ENCODE measurements around the gene LIN7C. TPM values are rescaled to one million over a fixed set of nuclear protein-coding genes. Genes with fewer than 3 reads are reported as not detected.
A peak's percentile ranks its signal among the peaks of the same experiment; 100 is the strongest.

LIN7C gene
- total RNA-seq, 2 donors from 2014 or later = 30.0 to 48.7 TPM

DNA sequence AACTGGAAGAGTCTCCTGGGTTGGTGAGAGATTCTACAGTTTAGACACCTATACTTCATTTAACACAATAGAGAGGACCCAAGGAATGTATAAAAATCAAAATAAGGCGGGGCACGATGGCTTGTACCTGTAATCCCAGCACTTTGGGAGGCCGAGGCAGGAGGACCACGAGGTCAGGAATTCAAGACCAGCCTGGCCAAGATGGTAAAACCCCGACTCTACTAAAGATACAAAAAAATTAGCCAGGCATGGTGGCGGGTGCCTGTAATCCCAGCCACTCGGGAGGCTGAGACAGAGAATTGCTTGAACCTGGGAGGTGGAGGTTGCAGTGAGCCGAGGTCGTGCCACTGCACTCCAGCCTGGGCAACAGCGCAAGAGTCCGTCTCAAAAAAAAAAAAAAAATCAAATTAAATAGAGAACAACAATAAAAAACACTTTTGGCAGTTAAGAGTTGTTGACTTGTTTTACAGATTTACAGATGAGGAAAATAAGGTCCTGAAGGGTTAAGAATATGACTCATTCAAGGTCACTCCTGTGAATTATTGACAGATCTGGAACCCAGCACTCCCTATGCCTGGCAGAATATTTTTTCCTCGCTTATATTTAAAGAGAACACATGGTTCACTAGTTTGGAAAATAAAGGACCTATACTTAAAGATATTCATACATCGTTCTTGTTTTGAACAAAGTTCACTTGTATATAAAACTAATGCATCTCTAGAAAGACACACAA lies 39.2 kb downstream of the LIN7C start:
- Histone ChIP-seq H3K27me3 (replicated peaks; ENCODE audit: insufficient read depth) (no peaks in the 10 kb centered on the region), H3K4me3 (no peak overlapping the region), H3K27ac (no peak overlapping the region), H3K36me3 (no peaks in the 10 kb centered on the region), H3K4me1 (replicated peaks) (peaks cover 8% of the 10 kb centered on the region), H3K9me3 (no peaks in the 10 kb centered on the region)
- no peak for DNase-seq (ENCODE audit: low spot score)
- intact Hi-C loops (cut with DNase I) = no loop called here
- 90% methylated on average over 13 of the region's 13 CpGs for WGBS
- TF ChIP-seq, protein P1, sequence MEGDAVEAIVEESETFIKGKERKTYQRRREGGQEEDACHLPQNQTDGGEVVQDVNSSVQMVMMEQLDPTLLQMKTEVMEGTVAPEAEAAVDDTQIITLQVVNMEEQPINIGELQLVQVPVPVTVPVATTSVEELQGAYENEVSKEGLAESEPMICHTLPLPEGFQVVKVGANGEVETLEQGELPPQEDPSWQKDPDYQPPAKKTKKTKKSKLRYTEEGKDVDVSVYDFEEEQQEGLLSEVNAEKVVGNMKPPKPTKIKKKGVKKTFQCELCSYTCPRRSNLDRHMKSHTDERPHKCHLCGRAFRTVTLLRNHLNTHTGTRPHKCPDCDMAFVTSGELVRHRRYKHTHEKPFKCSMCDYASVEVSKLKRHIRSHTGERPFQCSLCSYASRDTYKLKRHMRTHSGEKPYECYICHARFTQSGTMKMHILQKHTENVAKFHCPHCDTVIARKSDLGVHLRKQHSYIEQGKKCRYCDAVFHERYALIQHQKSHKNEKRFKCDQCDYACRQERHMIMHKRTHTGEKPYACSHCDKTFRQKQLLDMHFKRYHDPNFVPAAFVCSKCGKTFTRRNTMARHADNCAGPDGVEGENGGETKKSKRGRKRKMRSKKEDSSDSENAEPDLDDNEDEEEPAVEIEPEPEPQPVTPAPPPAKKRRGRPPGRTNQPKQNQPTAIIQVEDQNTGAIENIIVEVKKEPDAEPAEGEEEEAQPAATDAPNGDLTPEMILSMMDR (IDR thresholded peaks at IDR 0.05) = no peak
- TF ChIP-seq POLR2AphosphoS5 (IDR thresholded peaks at IDR 0.05) (no peak), POLR2A (IDR thresholded peaks at IDR 0.05) (no peak)

DNA sequence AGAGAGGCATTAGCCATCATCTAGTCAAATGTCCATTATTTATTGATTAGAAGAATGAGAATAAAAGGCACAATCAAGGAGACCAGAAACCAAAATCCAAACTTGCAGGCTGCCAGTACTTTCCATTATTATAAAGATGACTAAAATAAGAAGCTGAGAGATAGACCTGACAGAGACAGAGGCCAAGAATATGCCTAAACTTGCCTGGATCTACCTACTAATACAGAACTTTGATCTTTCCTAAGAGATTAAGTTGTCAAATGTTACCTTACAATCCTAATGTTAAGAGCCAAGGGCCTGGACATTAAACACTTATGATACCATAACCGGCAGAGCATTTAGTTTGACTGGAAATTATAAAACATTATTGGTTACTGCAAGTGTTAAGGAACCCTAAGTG lies 40.2 kb downstream of the LIN7C start:
- Histone ChIP-seq H3K27ac (peak overlapping the region in 1 of 2 donors; percentile 3), H3K27me3 (replicated peaks; ENCODE audit: insufficient read depth) (no peaks in the 10 kb centered on the region), H3K9me3 (no peaks in the 10 kb centered on the region), H3K4me1 (replicated peaks) (peaks cover 8% of the 10 kb centered on the region), H3K36me3 (no peaks in the 10 kb centered on the region), H3K4me3 (no peak overlapping the region)
- DNase-seq (ENCODE audit: low spot score) = no peak
- TF ChIP-seq, protein P1 (IDR thresholded peaks at IDR 0.05) = no peak
- TF ChIP-seq POLR2A (IDR thresholded peaks at IDR 0.05) (no peak), POLR2AphosphoS5 (IDR thresholded peaks at IDR 0.05) (no peak)
- 16% methylated on average over 1 of the region's 1 CpG for WGBS
- intact Hi-C loops (cut with DNase I) = no loop called here

DNA sequence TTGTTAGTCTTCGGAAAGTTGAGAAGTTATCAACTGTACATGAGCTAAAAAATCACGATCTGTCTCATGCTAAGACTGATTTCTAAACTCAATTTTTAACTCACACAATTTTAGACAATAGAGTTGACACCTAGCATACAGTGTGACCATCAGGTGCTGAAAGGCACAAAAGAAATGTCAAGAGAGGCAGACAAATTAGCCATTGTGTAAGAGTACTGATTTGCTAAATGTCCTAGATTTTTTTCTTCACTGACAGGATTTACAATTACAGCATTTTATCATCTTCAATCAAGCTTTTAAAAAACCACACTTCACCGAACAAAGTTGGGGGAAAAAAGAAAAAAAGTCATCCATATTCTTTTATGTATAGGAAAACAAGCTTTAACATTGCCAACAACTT lies 40.9 kb downstream of the LIN7C start:
- H3K4me3 ChIP-seq = no peak overlapping the region
- WGBS = 27% methylated on average over 3 of the region's 3 CpGs
- no peaks in the 10 kb centered on the region for H3K9me3 ChIP-seq
- intact Hi-C loops (cut with DNase I) = no loop called here
- DNase-seq (ENCODE audit: low spot score) = no peak
- peak overlapping the region in 1 of 2 donors; percentile 3 for H3K27ac ChIP-seq
- peaks cover 8% of the 10 kb centered on the region for H3K4me1 ChIP-seq (replicated peaks)
- TF ChIP-seq POLR2AphosphoS5 (IDR thresholded peaks at IDR 0.05) = no peak
- no peak for TF ChIP-seq POLR2A (IDR thresholded peaks at IDR 0.05)
- TF ChIP-seq, protein P1 (IDR thresholded peaks at IDR 0.05) = no peak
- H3K27me3 ChIP-seq (replicated peaks; ENCODE audit: insufficient read depth) = no peaks in the 10 kb centered on the region
- no peaks in the 10 kb centered on the region for H3K36me3 ChIP-seq

DNA sequence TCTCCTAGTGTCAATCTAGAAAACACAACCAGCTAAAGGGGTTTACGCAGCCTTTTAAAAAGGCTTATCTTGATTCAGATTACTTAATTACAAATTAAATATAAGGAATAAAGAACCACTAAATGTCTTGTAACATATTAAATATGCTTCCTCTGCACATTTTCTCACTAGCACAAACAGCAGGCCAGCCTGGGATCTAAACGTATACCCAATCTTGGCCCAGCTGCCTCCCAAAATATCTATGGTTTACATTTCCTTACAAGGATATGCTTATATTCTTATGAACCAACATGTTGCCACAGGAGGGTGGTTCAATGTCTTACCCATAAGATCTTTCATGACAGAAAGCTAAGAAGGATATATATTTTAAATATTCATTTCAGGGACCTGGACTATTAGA lies 41.7 kb downstream of the LIN7C start:
- Histone ChIP-seq H3K36me3 (no peaks in the 10 kb centered on the region), H3K4me3 (no peak overlapping the region), H3K9me3 (no peaks in the 10 kb centered on the region), H3K27me3 (replicated peaks; ENCODE audit: insufficient read depth) (no peaks in the 10 kb centered on the region), H3K27ac (peak overlapping the region; percentile 8 to 37), H3K4me1 (replicated peaks) (peaks cover 5% of the 10 kb centered on the region)
- no peak for DNase-seq (ENCODE audit: low spot score)
- intact Hi-C loops (cut with DNase I) = no loop called here
- 40% methylated on average over 2 of the region's 2 CpGs for WGBS
- TF ChIP-seq POLR2A (IDR thresholded peaks at IDR 0.05) = no peak
- TF ChIP-seq, protein P1 (IDR thresholded peaks at IDR 0.05) = no peak
- no peak for TF ChIP-seq POLR2AphosphoS5 (IDR thresholded peaks at IDR 0.05)

DNA sequence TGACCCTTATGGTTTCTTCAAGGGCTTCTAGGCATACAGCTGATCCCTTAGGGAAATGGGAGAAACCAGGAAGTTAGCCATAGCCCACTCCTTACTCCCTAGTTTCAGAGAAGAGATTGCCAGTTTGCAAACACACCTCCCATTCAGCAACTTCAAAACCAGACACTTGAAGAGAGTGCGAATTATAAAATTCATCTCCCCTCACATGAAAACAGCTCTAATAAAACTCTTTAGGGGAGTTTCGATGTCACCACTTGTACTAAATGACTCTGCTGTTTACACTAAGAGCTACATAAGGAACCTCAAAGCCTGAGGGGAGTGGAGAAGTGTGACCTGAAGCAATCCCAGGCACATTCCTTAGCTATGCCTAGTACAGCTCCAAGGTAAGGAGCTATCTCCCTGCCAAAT lies 42.3 kb downstream of the LIN7C start:
- Histone ChIP-seq H3K9me3 (no peaks in the 10 kb centered on the region), H3K36me3 (no peaks in the 10 kb centered on the region), H3K4me1 (replicated peaks) (no peaks in the 10 kb centered on the region), H3K27me3 (replicated peaks; ENCODE audit: insufficient read depth) (no peaks in the 10 kb centered on the region), H3K27ac (peak overlapping the region; percentile 32 to 37), H3K4me3 (no peak overlapping the region)
- DNase-seq (ENCODE audit: low spot score) = no peak
- WGBS = 23% methylated on average over 2 of the region's 2 CpGs
- intact Hi-C loops (cut with DNase I) = no loop called here
- no peak for TF ChIP-seq POLR2AphosphoS5 (IDR thresholded peaks at IDR 0.05)
- TF ChIP-seq, protein P1 (IDR thresholded peaks at IDR 0.05) = no peak
- TF ChIP-seq POLR2A (IDR thresholded peaks at IDR 0.05) = no peak
